Prostate gland (tissue), 2 donors: ENCODE measurements around the gene GNE. TPM values are rescaled to one million over a fixed set of nuclear protein-coding genes. Genes with fewer than 3 reads are reported as not detected.
"Not testable (repeated sequence)": the region's sequence is repeated elsewhere in the genome, so short reads cannot be mapped to it uniquely, and the experiment has no call there.

Source experiments
- DNase-seq: peaks from one replicate; pipeline ENCODE4 v3.0.0-alpha.2; 2019; ENCODE audit warnings: low spot score
- H3K27ac ChIP-seq, 2 donors: fragments of 200-600 bp; sonication (generic); 2 replicates each; pipeline ENCODE4 v1.5.1; 2017 to 2019
- H3K27me3 ChIP-seq: fragments of 200-600 bp; sonication (generic); replicated peaks from 2 replicates; pipeline ENCODE4 v1.5.1; 2019; ENCODE audit not compliant: insufficient read depth
- H3K36me3 ChIP-seq, 2 donors: fragments of 200-600 bp; sonication (generic); 1 replicate in 1 of 2; 2 replicates in 1 of 2; pipeline versions ENCODE4 v1.5.1 to v1.8.1; 2017 to 2019
- H3K4me1 ChIP-seq: fragments of 200-600 bp; sonication (generic); replicated peaks from 2 replicates; pipeline ENCODE4 v1.5.1; 2019
- H3K4me3 ChIP-seq, 2 donors: fragments of 200-600 bp; sonication (generic); 2 replicates each; pipeline ENCODE4 v1.5.1; 2017 to 2019
- H3K9me3 ChIP-seq: fragments of 200-600 bp; sonication (generic); 2 replicates; pipeline ENCODE4 v1.5.1; 2017
- POLR2A ChIP-seq: fragments of 450-650 bp; IDR thresholded peaks from one replicate; pipeline ENCODE4 v1.6.1; 2016; ENCODE audit warnings: antibody characterized with exemption, mild to moderate bottlenecking
- POLR2AphosphoS5 ChIP-seq: sonication (generic); formaldehyde crosslinking; IDR thresholded peaks from one replicate; pipeline ENCODE4 v1.6.1; 2017; ENCODE audit warnings: antibody characterized with exemption
- WGBS: methylation state at CpG from one replicate; pipeline ENCODE4 v1.1.5; 2018; 5-methylcytosine and 5-hydroxymethylcytosine counted together
- intact Hi-C: fragments of 100-400 bp; cut with DNase I; formaldehyde crosslinking; loops from one replicate; pipeline ENCODE4 v1.14.2; 2022
- total RNA-seq, 2 donors: library from RNA; depleted of rRNA; stranded (reverse); fragments of >200 nt; gene quantifications; one replicate each; pipeline ENCODE4 v1.1.0, GENCODE V29; 2016
- TF ChIP-seq, protein P1 (sequence below), 4 experiments: fragments of 200-600 bp in 2 of 4; fragments of 450-650 bp in 2 of 4; sonication (generic) in 2 of 4; IDR thresholded peaks; 1 replicate in 3 of 4; 2 replicates in 1 of 4; pipeline ENCODE4 v1.5.1; 2016 to 2019; ENCODE audit warnings: antibody characterized with exemption in 4 of 4, mild to moderate bottlenecking in 2 of 4, moderate library complexity in 2 of 4

The GNE gene
- total RNA-seq, 2 donors from 2014 or later: 34.5 to 54.0 TPM

DNA sequence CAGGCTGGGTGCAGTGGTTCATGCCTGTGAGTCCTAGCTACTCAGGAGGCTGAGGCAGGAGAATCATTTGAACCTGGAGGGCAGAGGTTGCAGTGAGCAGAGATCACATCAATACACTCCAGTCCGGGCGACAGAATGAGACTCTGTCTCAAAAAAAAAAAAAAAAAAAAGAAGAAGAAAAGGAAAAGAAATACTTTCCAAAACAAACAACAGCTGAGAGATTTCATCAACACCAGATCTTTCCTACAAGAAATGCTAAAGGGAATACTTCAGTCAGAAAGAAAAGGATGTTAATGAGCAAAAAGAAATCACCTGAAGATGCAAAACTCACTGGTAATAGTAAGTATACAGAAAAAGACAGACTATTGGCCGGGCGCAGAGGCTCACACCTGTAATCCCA is 80.7 kb downstream of the GNE start:
- H3K4me3 ChIP-seq: no peak overlapping the region
- WGBS: 60% methylated on average over 4 of the region's 4 CpGs
- no peak for DNase-seq
- no peaks in the 10 kb centered on the region for H3K36me3 ChIP-seq
- no peaks in the 10 kb centered on the region for H3K27me3 ChIP-seq
- H3K9me3 ChIP-seq: no peaks in the 10 kb centered on the region
- no peaks in the 10 kb centered on the region for H3K4me1 ChIP-seq
- intact Hi-C loops: no loop called here
- no peak for TF ChIP-seq POLR2A
- TF ChIP-seq, protein P1, sequence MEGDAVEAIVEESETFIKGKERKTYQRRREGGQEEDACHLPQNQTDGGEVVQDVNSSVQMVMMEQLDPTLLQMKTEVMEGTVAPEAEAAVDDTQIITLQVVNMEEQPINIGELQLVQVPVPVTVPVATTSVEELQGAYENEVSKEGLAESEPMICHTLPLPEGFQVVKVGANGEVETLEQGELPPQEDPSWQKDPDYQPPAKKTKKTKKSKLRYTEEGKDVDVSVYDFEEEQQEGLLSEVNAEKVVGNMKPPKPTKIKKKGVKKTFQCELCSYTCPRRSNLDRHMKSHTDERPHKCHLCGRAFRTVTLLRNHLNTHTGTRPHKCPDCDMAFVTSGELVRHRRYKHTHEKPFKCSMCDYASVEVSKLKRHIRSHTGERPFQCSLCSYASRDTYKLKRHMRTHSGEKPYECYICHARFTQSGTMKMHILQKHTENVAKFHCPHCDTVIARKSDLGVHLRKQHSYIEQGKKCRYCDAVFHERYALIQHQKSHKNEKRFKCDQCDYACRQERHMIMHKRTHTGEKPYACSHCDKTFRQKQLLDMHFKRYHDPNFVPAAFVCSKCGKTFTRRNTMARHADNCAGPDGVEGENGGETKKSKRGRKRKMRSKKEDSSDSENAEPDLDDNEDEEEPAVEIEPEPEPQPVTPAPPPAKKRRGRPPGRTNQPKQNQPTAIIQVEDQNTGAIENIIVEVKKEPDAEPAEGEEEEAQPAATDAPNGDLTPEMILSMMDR (IDR thresholded peaks at IDR 0.05): no peak
- TF ChIP-seq POLR2AphosphoS5: no peak
- no peak overlapping the region for H3K27ac ChIP-seq

DNA sequence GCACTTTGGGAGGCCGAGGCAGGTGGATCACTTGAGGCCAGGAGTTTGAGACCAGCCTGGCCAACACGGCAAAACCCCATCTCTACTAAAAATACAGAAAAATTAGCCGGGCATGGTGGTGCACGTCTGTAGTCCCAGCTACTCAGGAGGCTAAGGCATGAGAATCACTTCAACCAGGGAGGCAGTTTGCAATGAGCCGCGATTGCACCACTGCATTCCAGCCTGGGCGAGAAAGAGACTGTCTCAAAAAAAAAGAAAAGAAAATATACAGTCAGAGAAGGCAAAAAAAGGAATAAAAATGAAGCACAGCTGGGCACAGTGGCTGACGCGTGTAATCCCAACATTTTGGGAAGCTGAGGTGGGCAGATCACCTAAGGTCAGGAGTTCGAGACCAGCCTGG is 81.8 kb downstream of the GNE start:
- H3K4me3 ChIP-seq, H3K36me3 ChIP-seq, intact Hi-C loops, H3K4me1 ChIP-seq, DNase-seq, H3K9me3 ChIP-seq, H3K27me3 ChIP-seq, H3K27ac ChIP-seq: not testable (repeated sequence)
- WGBS: 94% methylated on average over 10 of the region's 10 CpGs

DNA sequence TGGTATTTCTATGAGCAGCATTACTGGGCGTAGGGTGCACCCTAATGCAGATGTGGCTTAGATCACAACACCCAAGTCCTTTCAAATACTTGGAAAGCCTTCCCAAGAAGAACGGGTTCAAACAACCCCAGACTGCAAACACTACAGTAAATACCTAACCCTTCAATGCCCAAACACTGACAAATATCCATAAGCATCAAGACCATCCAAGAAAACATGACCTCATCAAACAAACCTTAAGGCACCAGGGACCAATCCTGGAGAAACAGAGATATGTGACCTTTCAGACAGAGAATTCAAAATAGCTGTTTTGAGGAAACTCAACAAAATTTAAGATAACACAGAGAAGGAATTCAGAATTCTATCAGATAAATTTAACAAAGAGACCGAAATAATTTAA is 83.0 kb downstream of the GNE start:
- H3K36me3 ChIP-seq, DNase-seq, H3K27ac ChIP-seq, H3K27me3 ChIP-seq, H3K9me3 ChIP-seq, H3K4me1 ChIP-seq, H3K4me3 ChIP-seq, intact Hi-C loops: not testable (repeated sequence)
- 89% methylated on average over 3 of the region's 3 CpGs for WGBS

DNA sequence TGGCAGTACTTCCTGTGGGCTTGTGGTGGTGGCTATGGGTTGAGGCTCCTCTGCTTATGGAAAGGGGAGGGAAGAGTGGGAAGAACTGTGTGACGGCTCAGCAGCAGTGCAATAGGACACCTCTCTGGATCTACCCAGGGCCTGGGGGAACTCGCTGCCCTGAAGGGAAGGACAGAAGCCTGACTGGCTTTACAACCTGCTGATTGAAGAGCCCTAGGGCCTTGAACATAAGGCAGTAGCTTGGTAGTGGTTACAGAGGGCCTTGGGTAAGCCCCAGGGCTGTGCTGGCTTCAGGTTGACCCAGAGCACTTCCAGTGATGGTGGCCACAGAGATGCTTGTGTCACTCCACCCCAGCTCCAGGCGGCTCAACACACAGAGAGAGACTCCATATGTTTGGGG is 83.5 kb downstream of the GNE start:
- no peaks in the 10 kb centered on the region for H3K4me1 ChIP-seq
- H3K4me3 ChIP-seq: no peak overlapping the region
- no peaks in the 10 kb centered on the region for H3K9me3 ChIP-seq
- H3K36me3 ChIP-seq: no peaks in the 10 kb centered on the region
- TF ChIP-seq POLR2A (no peak), POLR2AphosphoS5 (no peak)
- TF ChIP-seq, protein P1 (IDR thresholded peaks at IDR 0.05): no peak
- no peaks in the 10 kb centered on the region for H3K27me3 ChIP-seq
- no peak overlapping the region for H3K27ac ChIP-seq
- DNase-seq: no peak
- intact Hi-C loops: no loop called here
- WGBS: 56% methylated on average over 3 of the region's 3 CpGs

DNA sequence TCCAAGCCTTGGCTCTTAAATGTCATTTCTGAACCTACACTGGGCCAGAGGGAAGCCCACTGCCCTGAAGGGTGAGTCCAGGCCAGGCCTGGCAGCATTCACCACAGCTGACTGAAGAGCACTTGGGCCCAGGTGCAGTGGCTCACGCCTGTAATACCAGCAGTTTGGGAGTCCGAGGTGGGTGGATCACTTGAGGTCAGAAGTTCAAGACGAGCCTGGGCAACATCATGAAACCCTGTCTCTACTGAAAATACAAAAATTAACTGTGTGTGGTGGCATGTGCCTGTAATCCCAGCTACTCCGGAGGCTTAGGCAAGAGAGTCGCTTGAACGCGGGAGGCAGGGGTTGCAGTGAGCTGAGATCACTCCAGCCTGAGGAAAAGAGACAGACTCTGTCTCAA is 84.0 kb downstream of the GNE start:
- DNase-seq: no peak
- no peak overlapping the region for H3K27ac ChIP-seq
- no peak for TF ChIP-seq POLR2A
- no peaks in the 10 kb centered on the region for H3K36me3 ChIP-seq
- WGBS: 74% methylated on average over 7 of the region's 7 CpGs
- H3K9me3 ChIP-seq: no peaks in the 10 kb centered on the region
- no peaks in the 10 kb centered on the region for H3K27me3 ChIP-seq
- intact Hi-C loops: no loop called here
- no peak overlapping the region for H3K4me3 ChIP-seq
- no peaks in the 10 kb centered on the region for H3K4me1 ChIP-seq

DNA sequence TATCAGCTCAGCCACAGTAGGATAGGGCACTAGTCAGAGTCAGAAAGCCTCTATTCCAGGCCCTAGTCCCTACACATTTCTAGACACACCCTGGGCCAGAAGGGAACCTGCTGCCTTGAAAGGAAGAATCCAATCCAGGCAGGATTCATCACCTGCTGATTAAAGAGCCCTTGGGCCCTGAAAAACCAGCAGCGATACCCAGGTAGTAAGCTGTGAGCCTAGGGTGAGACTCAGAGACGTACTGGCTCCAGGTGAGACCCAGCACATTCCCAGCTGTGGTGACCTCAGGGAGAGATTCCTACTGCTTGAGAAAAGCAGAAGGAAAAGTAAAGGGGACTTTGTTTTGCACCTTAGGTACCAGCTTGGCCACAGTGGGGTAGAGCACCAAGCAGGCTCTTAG is 84.4 kb downstream of the GNE start:
- intact Hi-C loops: no loop called here
- Histone ChIP-seq H3K4me3 (no peak overlapping the region), H3K27ac (no peak overlapping the region), H3K4me1 (no peaks in the 10 kb centered on the region), H3K27me3 (no peaks in the 10 kb centered on the region), H3K36me3 (no peaks in the 10 kb centered on the region), H3K9me3 (no peaks in the 10 kb centered on the region)
- TF ChIP-seq POLR2AphosphoS5: no peak
- no peak for TF ChIP-seq POLR2A
- TF ChIP-seq, protein P1 (IDR thresholded peaks at IDR 0.05): no peak
- no peak for DNase-seq
- WGBS: 100% methylated on average over 2 of the region's 2 CpGs

DNA sequence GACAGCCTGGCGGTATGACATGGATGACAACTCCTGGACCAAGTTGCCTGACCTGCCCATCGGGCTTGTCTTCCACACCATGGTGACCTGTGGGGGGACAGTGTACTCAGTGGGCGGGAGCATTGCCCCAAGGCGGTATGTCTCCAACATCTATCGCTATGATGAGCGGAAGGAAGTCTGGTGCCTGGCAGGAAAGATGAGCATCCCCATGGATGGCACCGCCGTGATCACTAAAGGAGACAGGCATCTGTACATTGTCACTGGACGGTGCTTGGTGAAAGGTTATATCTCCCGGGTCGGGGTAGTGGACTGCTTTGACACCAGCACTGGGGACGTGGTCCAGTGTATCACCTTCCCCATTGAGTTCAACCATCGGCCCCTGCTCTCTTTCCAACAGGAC is 87.7 kb downstream of the GNE start:
- 94% methylated on average over 13 of the region's 13 CpGs for WGBS
- Histone ChIP-seq H3K9me3 (no peaks in the 10 kb centered on the region), H3K36me3 (no peaks in the 10 kb centered on the region), H3K27ac (no peak overlapping the region), H3K4me1 (peaks cover 3% of the 10 kb centered on the region), H3K27me3 (no peaks in the 10 kb centered on the region), H3K4me3 (no peak overlapping the region)
- intact Hi-C loops: no loop called here
- no peak for TF ChIP-seq POLR2AphosphoS5
- DNase-seq: no peak
